HL-60 (cell line): ENCODE results near the gene HAPLN2.
A peak's percentile ranks its signal among the peaks of the same experiment; 100 is the strongest.

Experiments used
- DNase-seq, 2 experiments: peaks; one replicate each; pipeline ENCODE4 v3.0.0-alpha.2; 2010 to 2020; ENCODE audit warnings: low read depth in 1 of 2, low spot score in 1 of 2
- H3K27ac ChIP-seq: fragments of 250-450 bp; sonication (Bioruptor Pico); replicated peaks from 2 replicates; pipeline ENCODE4 v1.5.1; 2020; ENCODE audit warnings: mild to moderate bottlenecking, moderate library complexity
- H3K27me3 ChIP-seq: fragments of 250-450 bp; sonication (Bioruptor Pico); 2 replicates; pipeline ENCODE4 v1.5.1; 2021; ENCODE audit warnings: mild to moderate bottlenecking, moderate library complexity; ENCODE audit not compliant: insufficient read depth, poor library complexity, severe bottlenecking
- H3K4me3 ChIP-seq: replicated peaks from 2 replicates; pipeline ENCODE4 v1.5.1; 2011; ENCODE audit warnings: mild to moderate bottlenecking, control low read depth, low read length; ENCODE audit not compliant: insufficient read depth
- GABPA ChIP-seq: IDR thresholded peaks from 2 replicates; pipeline ENCODE4 v1.6.1; 2012; ENCODE audit warnings: low read depth
- POLR2AphosphoS5 ChIP-seq: IDR thresholded peaks from 2 replicates; pipeline ENCODE4 v1.6.1; 2012; ENCODE audit warnings: low read depth
- SPI1 ChIP-seq: IDR thresholded peaks from 2 replicates; pipeline ENCODE4 v1.6.1; 2012; ENCODE audit warnings: low read depth, mild to moderate bottlenecking, borderline replicate concordance
- TF ChIP-seq, protein P1 (sequence below): IDR thresholded peaks from 2 replicates; pipeline ENCODE4 v1.6.1; 2012; ENCODE audit warnings: low read depth; ENCODE audit not compliant: insufficient replicate concordance
- TF ChIP-seq, protein P2 (sequence below): IDR thresholded peaks from one replicate; pipeline ENCODE4 v1.5.1; 2011; ENCODE audit warnings: low read length, control low read depth, inconsistent platforms; ENCODE audit not compliant: insufficient read depth

Gene HAPLN2

DNA sequence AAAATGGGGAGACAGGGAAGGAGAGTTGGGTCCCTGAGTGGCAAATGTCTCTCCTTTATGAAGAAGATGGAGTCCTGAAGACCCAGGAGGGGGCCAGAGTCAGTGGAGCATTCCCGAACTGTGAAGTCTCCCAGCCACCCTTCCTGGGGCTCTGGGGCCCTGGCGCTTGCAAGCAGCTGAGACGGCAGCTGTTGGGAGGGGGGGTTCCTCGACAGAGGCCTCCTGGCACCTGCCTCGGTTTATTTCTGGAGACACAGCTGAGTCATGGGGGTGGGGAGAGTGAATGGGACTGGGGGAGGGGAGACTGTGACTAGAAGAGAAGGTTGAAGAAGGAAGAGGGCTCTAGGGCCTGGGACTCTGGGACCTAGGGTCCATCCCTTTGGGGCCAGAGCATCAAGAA, 44.0 kb downstream of the HAPLN2 start:
- Histone ChIP-seq H3K27me3 (no peaks in the 10 kb centered on the region), H3K4me3 (no peak overlapping the region), H3K27ac (no peak overlapping the region)
- TF ChIP-seq GABPA (no peak), POLR2AphosphoS5 (no peak), SPI1 (no peak)
- TF ChIP-seq, protein P1, sequence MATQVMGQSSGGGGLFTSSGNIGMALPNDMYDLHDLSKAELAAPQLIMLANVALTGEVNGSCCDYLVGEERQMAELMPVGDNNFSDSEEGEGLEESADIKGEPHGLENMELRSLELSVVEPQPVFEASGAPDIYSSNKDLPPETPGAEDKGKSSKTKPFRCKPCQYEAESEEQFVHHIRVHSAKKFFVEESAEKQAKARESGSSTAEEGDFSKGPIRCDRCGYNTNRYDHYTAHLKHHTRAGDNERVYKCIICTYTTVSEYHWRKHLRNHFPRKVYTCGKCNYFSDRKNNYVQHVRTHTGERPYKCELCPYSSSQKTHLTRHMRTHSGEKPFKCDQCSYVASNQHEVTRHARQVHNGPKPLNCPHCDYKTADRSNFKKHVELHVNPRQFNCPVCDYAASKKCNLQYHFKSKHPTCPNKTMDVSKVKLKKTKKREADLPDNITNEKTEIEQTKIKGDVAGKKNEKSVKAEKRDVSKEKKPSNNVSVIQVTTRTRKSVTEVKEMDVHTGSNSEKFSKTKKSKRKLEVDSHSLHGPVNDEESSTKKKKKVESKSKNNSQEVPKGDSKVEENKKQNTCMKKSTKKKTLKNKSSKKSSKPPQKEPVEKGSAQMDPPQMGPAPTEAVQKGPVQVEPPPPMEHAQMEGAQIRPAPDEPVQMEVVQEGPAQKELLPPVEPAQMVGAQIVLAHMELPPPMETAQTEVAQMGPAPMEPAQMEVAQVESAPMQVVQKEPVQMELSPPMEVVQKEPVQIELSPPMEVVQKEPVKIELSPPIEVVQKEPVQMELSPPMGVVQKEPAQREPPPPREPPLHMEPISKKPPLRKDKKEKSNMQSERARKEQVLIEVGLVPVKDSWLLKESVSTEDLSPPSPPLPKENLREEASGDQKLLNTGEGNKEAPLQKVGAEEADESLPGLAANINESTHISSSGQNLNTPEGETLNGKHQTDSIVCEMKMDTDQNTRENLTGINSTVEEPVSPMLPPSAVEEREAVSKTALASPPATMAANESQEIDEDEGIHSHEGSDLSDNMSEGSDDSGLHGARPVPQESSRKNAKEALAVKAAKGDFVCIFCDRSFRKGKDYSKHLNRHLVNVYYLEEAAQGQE, result no peak
- TF ChIP-seq, protein P2, sequence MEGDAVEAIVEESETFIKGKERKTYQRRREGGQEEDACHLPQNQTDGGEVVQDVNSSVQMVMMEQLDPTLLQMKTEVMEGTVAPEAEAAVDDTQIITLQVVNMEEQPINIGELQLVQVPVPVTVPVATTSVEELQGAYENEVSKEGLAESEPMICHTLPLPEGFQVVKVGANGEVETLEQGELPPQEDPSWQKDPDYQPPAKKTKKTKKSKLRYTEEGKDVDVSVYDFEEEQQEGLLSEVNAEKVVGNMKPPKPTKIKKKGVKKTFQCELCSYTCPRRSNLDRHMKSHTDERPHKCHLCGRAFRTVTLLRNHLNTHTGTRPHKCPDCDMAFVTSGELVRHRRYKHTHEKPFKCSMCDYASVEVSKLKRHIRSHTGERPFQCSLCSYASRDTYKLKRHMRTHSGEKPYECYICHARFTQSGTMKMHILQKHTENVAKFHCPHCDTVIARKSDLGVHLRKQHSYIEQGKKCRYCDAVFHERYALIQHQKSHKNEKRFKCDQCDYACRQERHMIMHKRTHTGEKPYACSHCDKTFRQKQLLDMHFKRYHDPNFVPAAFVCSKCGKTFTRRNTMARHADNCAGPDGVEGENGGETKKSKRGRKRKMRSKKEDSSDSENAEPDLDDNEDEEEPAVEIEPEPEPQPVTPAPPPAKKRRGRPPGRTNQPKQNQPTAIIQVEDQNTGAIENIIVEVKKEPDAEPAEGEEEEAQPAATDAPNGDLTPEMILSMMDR, result no peak
- DNase-seq, result no peak

DNA sequence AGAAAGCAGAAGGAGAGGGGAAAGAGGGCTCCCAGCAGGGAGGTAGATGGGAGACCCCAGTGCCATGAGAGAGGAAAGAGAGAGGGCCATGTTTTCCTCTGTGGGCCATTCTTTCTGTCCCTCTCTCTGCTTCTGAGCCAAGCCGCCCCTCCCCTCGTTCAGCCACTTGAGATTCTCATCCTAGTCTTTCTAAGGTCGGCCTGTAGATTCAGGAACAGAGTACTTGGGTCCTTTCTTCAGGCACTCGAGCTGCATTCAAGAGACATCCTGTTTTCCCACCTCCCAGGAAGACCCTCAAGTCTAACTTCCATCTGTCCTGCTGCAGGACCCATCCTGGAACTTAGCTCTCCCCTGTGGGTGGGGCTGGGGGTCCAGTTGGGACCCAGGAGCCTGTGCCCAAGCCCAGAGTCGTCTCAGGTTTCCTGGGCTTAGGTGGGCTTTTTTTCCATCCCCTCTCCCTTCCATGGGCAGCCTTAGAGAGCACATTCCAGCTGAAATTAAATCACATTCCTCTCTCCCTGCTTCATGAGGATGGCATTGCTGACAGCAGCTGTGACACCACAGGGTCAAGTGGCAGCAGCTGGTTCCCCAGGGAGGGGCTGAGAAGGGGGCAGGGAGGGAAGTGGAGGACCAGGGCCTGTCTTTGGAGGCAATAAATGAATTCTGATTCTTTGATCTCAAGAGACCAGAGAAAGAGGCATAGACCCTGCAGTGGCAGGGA, 45.0 kb downstream of the HAPLN2 start:
- H3K4me3 ChIP-seq, result no peak overlapping the region
- DNase-seq, result no peak
- TF ChIP-seq GABPA (no peak), POLR2AphosphoS5 (no peak), SPI1 (no peak)
- TF ChIP-seq, protein P1, result no peak
- TF ChIP-seq, protein P2, result no peak
- H3K27ac ChIP-seq, result no peak overlapping the region
- H3K27me3 ChIP-seq, result no peaks in the 10 kb centered on the region

DNA sequence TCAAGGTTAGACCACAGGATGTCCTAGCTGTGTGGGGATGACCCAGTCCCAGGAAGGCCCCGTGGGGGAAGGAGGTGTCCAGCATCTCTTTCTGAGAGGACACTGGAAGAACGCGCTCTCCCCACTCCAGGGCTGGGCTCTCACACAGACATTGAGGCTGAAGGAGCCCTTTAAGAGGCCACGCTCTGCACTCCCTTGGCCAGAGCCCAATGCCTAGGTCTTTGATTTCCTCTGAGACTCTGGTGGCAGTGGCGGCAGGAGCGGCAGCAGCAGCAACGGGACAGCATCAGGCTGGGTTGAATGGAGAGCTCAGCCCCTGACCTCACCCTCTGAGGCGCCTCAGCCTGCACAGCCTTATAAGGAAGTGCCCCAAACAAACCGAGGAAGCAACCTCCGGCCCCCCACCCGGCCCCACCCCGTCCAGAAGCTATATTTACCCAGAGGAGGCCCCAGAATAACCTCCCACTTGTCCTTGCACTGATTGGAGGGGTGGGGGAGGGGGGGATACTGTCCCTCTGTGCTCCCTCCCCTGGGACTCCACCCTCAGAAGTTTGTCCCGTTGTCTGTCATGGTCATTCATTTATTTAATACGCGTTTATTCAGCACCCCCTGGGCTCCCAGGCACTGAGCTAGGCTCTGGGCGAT, 45.7 kb downstream of the HAPLN2 start:
- no peak overlapping the region for H3K27ac ChIP-seq
- H3K4me3 ChIP-seq, result no peak overlapping the region
- peaks cover 3% of the 10 kb centered on the region for H3K27me3 ChIP-seq
- peak in 1 of 2 experiments; percentile 26 for DNase-seq
- TF ChIP-seq, protein P2, result no peak
- no peak for TF ChIP-seq SPI1
- TF ChIP-seq POLR2AphosphoS5, result no peak
- no peak for TF ChIP-seq GABPA
- TF ChIP-seq, protein P1, result no peak
